K562 (cell line): ENCODE data around the gene MRPS30. TPM values are rescaled to one million over a fixed set of nuclear protein-coding genes. Genes with fewer than 3 reads are reported as not detected.
A peak's percentile ranks its signal among the peaks of the same experiment; 100 is the strongest.

Source experiments
- ATAC-seq: fragments of 200-7000 bp; cut with Tn5 transposase; 3 replicates; pipeline ENCODE4 v1.9.1; 2020; ENCODE audit warnings: moderate library complexity
- BruUV-seq: library from RNA; stranded (reverse); fragments of 400-500 nt; replicated peaks from 2 replicates; lab custom pipeline; 2021; lab: Mats Ljungman, UMichigan
- CTCF ChIA-PET: fragments of 300-600 bp; formaldehyde crosslinking; extraction: SDS; loops from one replicate; lab custom pipeline; 2021; ENCODE audit warnings: low intra/inter-chr PET ratio; lab: Yijun Ruan, JAX
- POLR2A ChIA-PET: fragments of 300-600, 350-650 bp; sonication (Branson Sonifier 250); formaldehyde crosslinking; extraction: SDS; loops from one replicate; lab custom pipeline; 2021; ENCODE audit warnings: antibody characterized with exemption, inconsistent platforms; lab: Yijun Ruan, JAX
- DNase-seq, 4 experiments: peaks; one replicate each; pipeline versions ENCODE4 v3.0.0 to v3.0.0-alpha.2; 2011 to 2018; ENCODE audit warnings: low spot score in 3 of 4, mixed read lengths in 3 of 4; ENCODE audit errors: extremely low read depth in 1 of 4
- FAIRE-seq: peaks from 2 replicates; lab custom pipeline; 2011; peaks lifted over from hg19 to GRCh38; lab: Jason Lieb, UNC
- H2AFZ ChIP-seq: 2 replicates; pipeline ENCODE4 v1.6.0; 2011; ENCODE audit warnings: low read depth, low read length, control low read depth, inconsistent platforms
- H3K27ac ChIP-seq: fragments of 200-600 bp; 3 replicates; pipeline ENCODE4 v1.8.0; 2011; ENCODE audit warnings: low read depth, mild to moderate bottlenecking, control low read depth, inconsistent platforms, low read length, moderate library complexity, mixed read lengths; ENCODE audit errors: extremely low read depth
- H3K27me3 ChIP-seq, 2 experiments: fragments of 300-600 bp in 1 of 2; 2 replicates in 1 of 2; 3 replicates in 1 of 2; pipeline versions ENCODE4 v1.6.0 to v1.8.0; 2011; ENCODE audit warnings: inconsistent platforms in 2 of 2, low read length in 2 of 2, mild to moderate bottlenecking in 1 of 2, mixed read lengths in 1 of 2, moderate library complexity in 1 of 2; ENCODE audit not compliant: control insufficient read depth in 2 of 2, insufficient read depth in 2 of 2
- H3K36me3 ChIP-seq: fragments of 300-600 bp; 3 replicates; pipeline ENCODE4 v1.8.0; 2011; ENCODE audit warnings: mild to moderate bottlenecking, low read length, inconsistent platforms; ENCODE audit not compliant: control insufficient read depth, insufficient read depth
- H3K4me1 ChIP-seq, 2 experiments: fragments of 200-600 bp in 1 of 2; replicated peaks in 1 of 2; 2 replicates in 1 of 2; 3 replicates in 1 of 2; pipeline versions ENCODE4 v1.5.1 to v1.8.0; 2011; ENCODE audit warnings: inconsistent platforms in 2 of 2, low read length in 2 of 2, mild to moderate bottlenecking in 1 of 2, mixed read lengths in 1 of 2, moderate library complexity in 1 of 2; ENCODE audit not compliant: control insufficient read depth in 2 of 2, insufficient read depth in 2 of 2
- H3K4me2 ChIP-seq: 2 replicates; pipeline ENCODE4 v1.6.1; 2011; ENCODE audit warnings: low read length, control low read depth, inconsistent platforms, mixed read lengths; ENCODE audit not compliant: insufficient read depth
- H3K4me3 ChIP-seq: fragments of 200-600 bp; sonication (generic), shearing (Covaris generic); 2 replicates; pipeline ENCODE4 v1.5.1; 2016; ENCODE audit warnings: control low read depth, inconsistent platforms
- H3K79me2 ChIP-seq: fragments of 200-600 bp; 3 replicates; pipeline ENCODE4 v1.8.0; 2011; ENCODE audit warnings: low read length, inconsistent platforms; ENCODE audit not compliant: control insufficient read depth, insufficient read depth
- H3K9ac ChIP-seq, 2 experiments: 2 replicates each; pipeline versions ENCODE4 v1.6.0 to v1.6.1; 2011; ENCODE audit warnings: low read depth in 2 of 2, low read length in 2 of 2, control low read depth in 1 of 2, inconsistent platforms in 1 of 2, mild to moderate bottlenecking in 1 of 2, mixed read lengths in 1 of 2; ENCODE audit not compliant: insufficient read depth in 1 of 2
- H3K9me1 ChIP-seq: one replicate; pipeline ENCODE4 v1.6.0; 2011; ENCODE audit warnings: inconsistent platforms, mild to moderate bottlenecking, low read length, moderate library complexity; ENCODE audit not compliant: control insufficient read depth, insufficient read depth
- H3K9me3 ChIP-seq: replicated peaks from 2 replicates; pipeline ENCODE4 v1.5.1; 2011; ENCODE audit warnings: low read depth, low read length, inconsistent platforms; ENCODE audit not compliant: control insufficient read depth, insufficient read depth
- H4K20me1 ChIP-seq: replicated peaks from 2 replicates; pipeline ENCODE4 v1.6.1; 2011; ENCODE audit warnings: low read length, inconsistent platforms, mixed read lengths; ENCODE audit not compliant: control insufficient read depth, insufficient read depth
- BCLAF1 ChIP-seq, 2 experiments: fragments of 450-650 bp in 1 of 2; IDR thresholded peaks; 2 replicates each; pipeline ENCODE4 v1.6.1; 2011 to 2017; ENCODE audit warnings: low read depth in 2 of 2, antibody characterized with exemption in 1 of 2, borderline replicate concordance in 1 of 2, low read length in 1 of 2, mild to moderate bottlenecking in 1 of 2, mixed read lengths in 1 of 2; ENCODE audit not compliant: control insufficient read depth in 1 of 2
- CGGBP1 ChIP-seq: fragments of 250-450 bp; sonication (Bioruptor Pico); IDR thresholded peaks from 2 replicates; pipeline ENCODE4 v1.9.0; 2021; ENCODE audit warnings: mild to moderate bottlenecking
- RBM25 ChIP-seq: fragments of 200-400 bp; formaldehyde crosslinking; IDR thresholded peaks from 2 replicates; pipeline ENCODE4 v1.6.1; 2018; ENCODE audit warnings: low read length, low read depth, moderate library complexity; ENCODE audit not compliant: severe bottlenecking
- REST ChIP-seq, 2 experiments: fragments of 450-650 bp; formaldehyde crosslinking in 1 of 2; IDR thresholded peaks; 2 replicates each; pipeline versions ENCODE4 v1.4.0 to v1.6.1; 2014 to 2020; ENCODE audit warnings: mild to moderate bottlenecking in 2 of 2, borderline replicate concordance in 1 of 2, low read depth in 1 of 2
- SFPQ ChIP-seq: fragments of 200-400 bp; formaldehyde crosslinking; IDR thresholded peaks from 2 replicates; pipeline ENCODE4 v1.6.1; 2017; ENCODE audit warnings: mild to moderate bottlenecking, low read depth, low read length, moderate library complexity
- SREBF1 ChIP-seq: fragments of 150-350 bp; IDR thresholded peaks from 2 replicates; pipeline ENCODE4 v1.6.1; 2014; ENCODE audit warnings: antibody characterized with exemption, low read depth, low read length, borderline replicate concordance
- ZNF780A ChIP-seq: fragments of 250-450 bp; sonication (Bioruptor Pico); IDR thresholded peaks from 2 replicates; pipeline ENCODE4 v1.5.0; 2021; ENCODE audit warnings: mild to moderate bottlenecking
- WGBS: fragments of 100-300 bp; shearing (Covaris generic); methylation state at CpG from one replicate; pipeline ENCODE4 v1.1.6; 2016; ENCODE audit warnings: low coverage, mixed read lengths; ENCODE audit not compliant: insufficient coverage; ENCODE audit errors: missing lambda C conversion rate; 5-methylcytosine and 5-hydroxymethylcytosine counted together
- in situ Hi-C: fragments of 300-500 bp; cut with MboI; formaldehyde crosslinking; loops from 4 replicates; pipeline ENCODE4 v1.15.0; 2018; ENCODE audit warnings: inconsistent platforms, mixed read lengths
- intact Hi-C: fragments of 100-400 bp; cut with micrococcal nuclease; formaldehyde crosslinking; loops from 2 replicates; pipeline ENCODE4 v1.14.2; 2022
- polyA plus RNA-seq, 8 experiments: library from polyadenylated mRNA; depleted of rRNA in 4 of 8; stranded (reverse) in 5 of 8; unstranded in 3 of 8; fragments of >200 nt; fragmentation: Nextera tagmentation in 2 of 8; fragmentation: Illumina TruSeq in 1 of 8; extraction: Ambion mirVana in 2 of 8; extraction: Trizol in 1 of 8; gene quantifications; 2 replicates each; pipeline versions ENCODE4 v1.2.1 to v1.2.3, GENCODE V29; 2011 to 2014; ENCODE audit warnings: inconsistent platforms in 1 of 8, missing spikeins in 1 of 8
- total RNA-seq, 7 experiments: library from RNA; depleted of rRNA in 6 of 7; stranded (reverse); fragments of >200 nt in 6 of 7; fragmentation: Illumina TruSeq in 2 of 7; extraction: Trizol in 2 of 7; gene quantifications; 2 replicates each; pipeline versions ENCODE4 v1.2.1 to v1.2.3, GENCODE V29; 2011 to 2021; ENCODE audit warnings: low replicate concordance in 1 of 7

Gene MRPS30
- total and polyA plus RNA-seq, 9 of the 15 experiments (the other 6 are each of a cell fraction or from before 2014, with no cell fraction given): 24.3 to 145 (median 114) TPM

GRCh38 chr5:44830951-44831350, 22.2 kb downstream of the MRPS30 start:
- H3K9me1 ChIP-seq: no peaks in the 10 kb centered on the region
- CTCF ChIA-PET: no interaction called here
- DNase-seq (no peak), FAIRE-seq (no peak), ATAC-seq (no peak)
- no peaks in the 10 kb centered on the region for H3K27me3 ChIP-seq
- H3K79me2 ChIP-seq: peaks cover 2% of the 10 kb centered on the region; the same call in 1 of the 3 replicates
- POLR2A ChIA-PET: interaction anchor here (1.6 to 1.8 kb wide), 2 partner anchors 13 to 18 kb away, joined by 4 to 5 read pairs; no protein-coding TSS in a partner anchor
- H3K9me3 ChIP-seq: no peaks in the 10 kb centered on the region
- H3K9ac ChIP-seq: no peak overlapping the region
- intact Hi-C loops: no loop called here
- 85% methylated on average over 1 of the region's 1 CpG for WGBS
- no peak overlapping the region for H3K4me2 ChIP-seq
- H3K4me3 ChIP-seq: no peak overlapping the region
- H3K36me3 ChIP-seq: peaks cover 25% of the 10 kb centered on the region
- H3K27ac ChIP-seq: no peak overlapping the region
- in situ Hi-C loops: no loop called here
- no TSS peak for BruUV-seq
- no peak overlapping the region for H2AFZ ChIP-seq
- H4K20me1 ChIP-seq: no peaks in the 10 kb centered on the region
- H3K4me1 ChIP-seq: no peaks in the 10 kb centered on the region
- TF ChIP-seq SFPQ: no peak
- TF ChIP-seq BCLAF1 (IDR thresholded peaks at IDR 0.05; ENCODE audit: borderline replicate concordance in 1 of 2, control insufficient read depth in 1 of 2, low read depth in 2 of 2, low read length in 1 of 2): no peak
- TF ChIP-seq ZNF780A: no peak
- TF ChIP-seq SREBF1: no peak
- no peak for TF ChIP-seq CGGBP1 (CRISPR knock-in tag)
- no peak for TF ChIP-seq REST (IDR thresholded peaks at IDR 0.05; ENCODE audit: borderline replicate concordance)
- no peak for TF ChIP-seq REST (CRISPR knock-in tag; IDR thresholded peaks at IDR 0.05; ENCODE audit: low read depth)
- peak; percentile 10 for TF ChIP-seq RBM25
